Panc1 (cell line): ENCODE results near the gene HDAC7. TPM values are rescaled to one million over a fixed set of nuclear protein-coding genes. Genes with fewer than 3 reads are reported as not detected.

ENCODE experiments used
- ATAC-seq: fragments of 200-7000 bp; cut with Tn5 transposase; 2 replicates; pipeline ENCODE4 v1.9.1; 2020; ENCODE audit warnings: mild to moderate bottlenecking, moderate library complexity
- BruUV-seq: library from RNA; stranded (reverse); fragments of 400-500 nt; replicated peaks from 2 replicates; lab custom pipeline; 2021; lab: Mats Ljungman, UMichigan
- CTCF ChIA-PET: fragments of 300-600 bp; sonication (Branson Sonifier 250); formaldehyde crosslinking; loops from one replicate; lab custom pipeline; 2022; ENCODE audit warnings: antibody characterized with exemption; lab: Charles Lee
- POLR2A ChIA-PET: fragments of 300-600 bp; sonication (Branson Sonifier 250); formaldehyde crosslinking; loops from one replicate; lab custom pipeline; 2022; ENCODE audit warnings: antibody characterized with exemption; lab: Charles Lee
- DNase-seq: peaks from one replicate; pipeline ENCODE4 v3.0.0-alpha.2; 2010; ENCODE audit warnings: low read depth, low spot score
- H3K27ac ChIP-seq: 2 replicates; pipeline ENCODE4 v1.5.1; 2011; ENCODE audit warnings: mild to moderate bottlenecking, low read length, inconsistent platforms
- H3K27me3 ChIP-seq: fragments of 200-500 bp; sonication (Bioruptor generic); 2 replicates; pipeline ENCODE4 v1.6.0; 2014; ENCODE audit warnings: low read length, inconsistent platforms; ENCODE audit not compliant: control insufficient read depth, insufficient read depth
- H3K36me3 ChIP-seq: fragments of 200-500 bp; sonication (Bioruptor generic); 2 replicates; pipeline ENCODE4 v1.5.1; 2014; ENCODE audit warnings: inconsistent platforms, mild to moderate bottlenecking, low read length, moderate library complexity; ENCODE audit not compliant: control insufficient read depth, insufficient read depth
- H3K4me1 ChIP-seq: 2 replicates; pipeline ENCODE4 v1.5.1; 2011; ENCODE audit warnings: inconsistent platforms, mild to moderate bottlenecking, low read length, moderate library complexity; ENCODE audit not compliant: control insufficient read depth, insufficient read depth
- H3K4me3 ChIP-seq, 2 experiments: 2 replicates each; pipeline ENCODE4 v1.5.1; 2011 to 2012; ENCODE audit warnings: low read depth in 2 of 2, low read length in 2 of 2, mild to moderate bottlenecking in 2 of 2, inconsistent platforms in 1 of 2, moderate library complexity in 1 of 2
- H3K9me3 ChIP-seq: fragments of 200-500 bp; sonication (Bioruptor generic); 2 replicates; pipeline ENCODE4 v1.5.1; 2014; ENCODE audit warnings: low read depth, mild to moderate bottlenecking, inconsistent platforms, low read length, moderate library complexity; ENCODE audit not compliant: control insufficient read depth, insufficient read depth
- POLR2AphosphoS5 ChIP-seq: IDR thresholded peaks from 2 replicates; pipeline ENCODE4 v1.6.1; 2012; ENCODE audit warnings: mild to moderate bottlenecking, low read depth, low read length, moderate library complexity
- SIN3A ChIP-seq: IDR thresholded peaks from 2 replicates; pipeline ENCODE4 v1.6.1; 2012; ENCODE audit warnings: low read depth, mild to moderate bottlenecking, low read length, moderate library complexity, borderline replicate concordance; ENCODE audit not compliant: insufficient read depth
- TCF7L2 ChIP-seq: IDR thresholded peaks from 2 replicates; pipeline ENCODE4 v1.6.1; 2011; ENCODE audit warnings: mild to moderate bottlenecking, low read depth, low read length, inconsistent platforms
- in situ Hi-C: cut with HindIII; loops from 2 replicates; pipeline ENCODE4 v1.10.0; 2016; ENCODE audit warnings: low sequenced_read_pairs, low pct_unique_long_range_greater_than_20kb
- intact Hi-C: fragments of 100-400 bp; cut with micrococcal nuclease; formaldehyde crosslinking; loops from one replicate; pipeline ENCODE4 v1.10.0; 2022; ENCODE audit not compliant: unreplicated experiment
- total RNA-seq: library from RNA; stranded (reverse); gene quantifications from one replicate; pipeline ENCODE4 v1.2.1, GENCODE V29; 2021; ENCODE audit not compliant: unreplicated experiment
- TF ChIP-seq, protein P1 (sequence below): fragments of 450-650 bp; IDR thresholded peaks from 2 replicates; pipeline ENCODE4 v1.5.1; 2017; ENCODE audit warnings: mild to moderate bottlenecking
- TF ChIP-seq, protein P2 (sequence below), 2 experiments: IDR thresholded peaks; 2 replicates each; pipeline ENCODE4 v1.6.1; 2011 to 2012; ENCODE audit warnings: low read depth in 2 of 2, control low read depth in 1 of 2, low read length in 1 of 2, mild to moderate bottlenecking in 1 of 2, moderate library complexity in 1 of 2; ENCODE audit not compliant: insufficient read depth in 1 of 2

Gene HDAC7
- total RNA-seq, 1 experiment from 2014 or later = 84.2 TPM

DNA sequence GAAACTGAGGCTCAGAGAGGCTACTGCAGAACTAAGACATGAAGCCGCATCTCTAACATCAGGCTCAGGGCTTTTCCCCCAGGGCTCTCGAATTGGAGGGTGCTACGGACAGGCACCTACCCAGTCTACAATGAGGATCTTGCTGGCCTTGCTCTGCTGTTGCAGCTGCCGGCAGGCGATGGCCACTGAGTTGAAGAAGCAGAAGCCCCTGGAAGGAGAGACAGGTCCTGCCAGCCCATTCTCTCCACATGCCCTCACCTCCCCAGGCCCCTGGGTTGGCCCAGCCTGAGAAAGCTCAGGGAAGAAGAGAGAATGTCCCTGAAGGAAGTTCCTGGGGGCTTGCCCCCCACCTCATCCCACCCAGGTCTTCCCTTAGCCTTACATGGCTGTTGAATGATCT lies 30.6 kb downstream of the HDAC7 start:
- POLR2A ChIA-PET = no interaction called here

DNA sequence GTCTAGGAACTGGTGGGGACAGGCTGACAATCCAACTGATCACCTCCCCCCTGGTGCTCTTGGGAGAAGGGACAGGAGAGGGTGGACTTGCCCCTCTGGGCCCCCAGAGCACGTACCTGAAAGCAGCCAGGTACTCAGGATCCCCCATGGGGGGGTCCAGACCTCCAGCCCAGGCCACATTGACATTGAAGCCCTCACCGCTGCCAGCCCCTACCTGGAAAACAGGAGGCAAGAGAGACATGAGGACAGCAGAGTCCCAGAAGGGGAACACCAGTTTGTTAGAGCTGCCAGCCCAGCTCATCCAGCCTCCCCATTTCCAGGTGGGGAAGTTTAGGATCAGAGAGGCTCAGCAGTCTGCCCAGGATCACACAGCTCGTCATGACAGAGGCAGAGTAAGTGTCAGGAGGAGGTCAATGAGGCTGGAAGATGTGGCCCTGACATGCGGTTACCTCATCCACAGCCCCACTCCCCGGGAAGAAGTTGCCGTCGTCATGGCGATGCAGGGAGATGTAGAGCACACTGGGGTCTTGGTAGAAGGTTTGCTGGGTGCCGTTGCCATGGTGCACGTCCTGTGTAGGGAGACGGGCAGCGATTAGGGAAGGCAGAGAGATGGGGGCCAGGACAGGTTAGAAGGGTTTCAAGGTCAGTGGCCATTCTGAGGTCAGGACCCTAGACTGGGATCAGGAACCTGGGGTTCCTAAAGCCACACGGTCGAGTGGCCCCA lies 31.9 kb downstream of the HDAC7 start:
- no peaks in the 10 kb centered on the region for H3K9me3 ChIP-seq
- H3K27me3 ChIP-seq = no peaks in the 10 kb centered on the region
- intact Hi-C loops = no loop called here
- no peak overlapping the region for H3K27ac ChIP-seq
- in situ Hi-C loops = no loop called here
- DNase-seq = no peak
- POLR2A ChIA-PET = no interaction called here
- TF ChIP-seq, protein P1, sequence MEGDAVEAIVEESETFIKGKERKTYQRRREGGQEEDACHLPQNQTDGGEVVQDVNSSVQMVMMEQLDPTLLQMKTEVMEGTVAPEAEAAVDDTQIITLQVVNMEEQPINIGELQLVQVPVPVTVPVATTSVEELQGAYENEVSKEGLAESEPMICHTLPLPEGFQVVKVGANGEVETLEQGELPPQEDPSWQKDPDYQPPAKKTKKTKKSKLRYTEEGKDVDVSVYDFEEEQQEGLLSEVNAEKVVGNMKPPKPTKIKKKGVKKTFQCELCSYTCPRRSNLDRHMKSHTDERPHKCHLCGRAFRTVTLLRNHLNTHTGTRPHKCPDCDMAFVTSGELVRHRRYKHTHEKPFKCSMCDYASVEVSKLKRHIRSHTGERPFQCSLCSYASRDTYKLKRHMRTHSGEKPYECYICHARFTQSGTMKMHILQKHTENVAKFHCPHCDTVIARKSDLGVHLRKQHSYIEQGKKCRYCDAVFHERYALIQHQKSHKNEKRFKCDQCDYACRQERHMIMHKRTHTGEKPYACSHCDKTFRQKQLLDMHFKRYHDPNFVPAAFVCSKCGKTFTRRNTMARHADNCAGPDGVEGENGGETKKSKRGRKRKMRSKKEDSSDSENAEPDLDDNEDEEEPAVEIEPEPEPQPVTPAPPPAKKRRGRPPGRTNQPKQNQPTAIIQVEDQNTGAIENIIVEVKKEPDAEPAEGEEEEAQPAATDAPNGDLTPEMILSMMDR = no peak
- no peak for TF ChIP-seq POLR2AphosphoS5
- no peak for TF ChIP-seq TCF7L2
- TF ChIP-seq, protein P2, sequence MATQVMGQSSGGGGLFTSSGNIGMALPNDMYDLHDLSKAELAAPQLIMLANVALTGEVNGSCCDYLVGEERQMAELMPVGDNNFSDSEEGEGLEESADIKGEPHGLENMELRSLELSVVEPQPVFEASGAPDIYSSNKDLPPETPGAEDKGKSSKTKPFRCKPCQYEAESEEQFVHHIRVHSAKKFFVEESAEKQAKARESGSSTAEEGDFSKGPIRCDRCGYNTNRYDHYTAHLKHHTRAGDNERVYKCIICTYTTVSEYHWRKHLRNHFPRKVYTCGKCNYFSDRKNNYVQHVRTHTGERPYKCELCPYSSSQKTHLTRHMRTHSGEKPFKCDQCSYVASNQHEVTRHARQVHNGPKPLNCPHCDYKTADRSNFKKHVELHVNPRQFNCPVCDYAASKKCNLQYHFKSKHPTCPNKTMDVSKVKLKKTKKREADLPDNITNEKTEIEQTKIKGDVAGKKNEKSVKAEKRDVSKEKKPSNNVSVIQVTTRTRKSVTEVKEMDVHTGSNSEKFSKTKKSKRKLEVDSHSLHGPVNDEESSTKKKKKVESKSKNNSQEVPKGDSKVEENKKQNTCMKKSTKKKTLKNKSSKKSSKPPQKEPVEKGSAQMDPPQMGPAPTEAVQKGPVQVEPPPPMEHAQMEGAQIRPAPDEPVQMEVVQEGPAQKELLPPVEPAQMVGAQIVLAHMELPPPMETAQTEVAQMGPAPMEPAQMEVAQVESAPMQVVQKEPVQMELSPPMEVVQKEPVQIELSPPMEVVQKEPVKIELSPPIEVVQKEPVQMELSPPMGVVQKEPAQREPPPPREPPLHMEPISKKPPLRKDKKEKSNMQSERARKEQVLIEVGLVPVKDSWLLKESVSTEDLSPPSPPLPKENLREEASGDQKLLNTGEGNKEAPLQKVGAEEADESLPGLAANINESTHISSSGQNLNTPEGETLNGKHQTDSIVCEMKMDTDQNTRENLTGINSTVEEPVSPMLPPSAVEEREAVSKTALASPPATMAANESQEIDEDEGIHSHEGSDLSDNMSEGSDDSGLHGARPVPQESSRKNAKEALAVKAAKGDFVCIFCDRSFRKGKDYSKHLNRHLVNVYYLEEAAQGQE (IDR thresholded peaks at IDR 0.05; ENCODE audit: insufficient read depth in 1 of 2, low read depth in 2 of 2, low read length in 1 of 2) = no peak
- no peak for TF ChIP-seq SIN3A
- no peak overlapping the region for H3K4me3 ChIP-seq
- CTCF ChIA-PET = interaction anchor here (1.0 to 1.1 kb wide), 2 partner anchors 20 to 51 kb away, joined by 3 to 6 read pairs; no protein-coding TSS in a partner anchor
- no peak for ATAC-seq
- H3K4me1 ChIP-seq = no peaks in the 10 kb centered on the region
- H3K36me3 ChIP-seq = peaks cover 7% of the 10 kb centered on the region
- BruUV-seq = no TSS peak

More for the DNA sequence above, 30.6 kb downstream of the HDAC7 start:
- Histone ChIP-seq H3K4me3 (no peak overlapping the region), H3K27ac (no peak overlapping the region), H3K9me3 (no peaks in the 10 kb centered on the region), H3K4me1 (no peaks in the 10 kb centered on the region), H3K27me3 (no peaks in the 10 kb centered on the region), H3K36me3 (peaks cover 9% of the 10 kb centered on the region)
- DNase-seq (no peak), ATAC-seq (no peak)
- in situ Hi-C loops = no loop called here
- no TSS peak for BruUV-seq
- CTCF ChIA-PET = interaction anchor here (1.0 kb wide), 2 partner anchors 49 kb away, joined by 3 to 5 read pairs; no protein-coding TSS in a partner anchor
- TF ChIP-seq SIN3A = no peak
- TF ChIP-seq, protein P1 = no peak
- intact Hi-C loops = no loop called here
